COLO668 (cell line): ENCODE results near the gene CNN2.

Source experiments
- DNase-seq: peaks from one replicate; lab custom pipeline; 2025; ENCODE audit not compliant: unreplicated experiment; lab: John Stamatoyannopoulos, UW

The CNN2 gene

GRCh38 chr19:995051-995827 is 31.2 kb upstream of the CNN2 start:
- peak; percentile 44 for DNase-seq

DNA sequence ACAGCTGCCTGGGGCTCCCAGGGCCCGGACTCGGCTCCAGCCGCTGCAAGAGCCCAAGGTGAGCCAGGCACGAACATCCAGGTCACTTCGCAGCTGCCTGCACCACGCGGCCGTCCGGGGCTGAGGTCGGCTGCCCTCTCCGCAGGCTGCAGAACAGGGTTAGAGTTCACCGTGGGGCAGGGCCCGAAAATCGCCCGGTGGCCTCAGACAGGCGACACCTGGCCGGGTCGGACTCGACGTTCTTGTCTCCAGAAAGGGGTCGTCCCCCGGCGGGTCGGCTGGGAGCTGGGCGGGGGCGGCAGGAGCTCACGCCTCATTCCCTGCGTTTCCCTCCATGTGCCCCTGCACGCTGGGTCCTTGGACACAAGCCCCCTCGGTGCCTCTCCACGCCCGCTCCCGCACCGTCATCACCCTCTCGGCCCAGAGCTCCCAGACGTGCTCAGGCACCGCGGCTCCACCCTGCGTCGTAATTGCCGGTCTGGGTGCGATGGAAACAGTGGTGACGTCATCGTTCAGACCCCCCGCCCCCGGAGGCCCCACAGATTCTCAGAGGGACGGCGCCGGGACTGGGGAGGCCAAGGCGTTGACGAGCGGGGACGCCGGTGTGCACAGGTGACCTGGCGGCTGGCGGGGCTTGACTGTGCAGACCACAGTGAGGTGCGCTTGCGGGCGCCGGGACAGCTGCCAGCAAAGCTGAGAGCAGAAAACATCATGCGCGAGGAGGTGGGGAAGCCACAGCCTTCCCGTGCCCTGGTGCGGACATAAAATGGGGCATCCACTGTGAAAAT is 30.2 kb upstream of the CNN2 start:
- DNase-seq, result peak; percentile 70

DNA sequence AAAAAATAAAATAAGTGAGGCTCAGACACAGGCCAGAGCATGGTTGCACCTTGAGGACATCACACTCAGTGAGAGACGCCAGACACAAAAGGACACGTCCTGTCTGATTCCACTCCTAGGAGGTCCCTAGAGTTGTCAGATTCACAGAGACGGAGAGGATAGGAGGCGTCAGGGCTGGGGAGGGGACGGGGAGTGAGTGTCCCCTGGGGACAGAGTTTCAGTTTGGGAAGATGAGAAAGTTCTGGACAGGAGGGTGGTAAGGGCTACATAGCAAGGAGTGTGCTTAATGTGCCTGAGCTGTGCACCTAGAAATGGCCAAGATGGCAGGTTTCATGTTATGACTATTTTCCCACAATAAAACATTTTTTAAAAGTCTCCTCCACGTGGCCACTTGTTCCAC is 28.3 kb upstream of the CNN2 start:
- DNase-seq, result no peak

DNA sequence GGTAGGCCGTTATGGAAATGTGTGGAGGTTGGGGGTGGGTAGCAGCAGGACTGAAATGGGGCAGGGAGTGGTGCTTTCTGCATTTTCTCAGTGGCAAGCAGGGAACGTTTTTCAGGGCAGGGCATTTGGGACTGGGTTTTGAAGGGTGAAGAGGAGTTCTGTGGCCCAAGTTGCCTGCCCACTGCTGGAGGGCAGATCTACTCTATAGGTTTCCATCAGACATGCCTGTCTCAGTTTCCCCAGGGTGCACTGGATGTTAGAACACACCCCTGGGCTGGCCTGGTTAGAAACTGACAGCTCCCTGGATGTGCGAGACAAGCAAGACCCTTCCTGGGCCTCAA is 27.1 kb upstream of the CNN2 start:
- DNase-seq, result no peak

DNA sequence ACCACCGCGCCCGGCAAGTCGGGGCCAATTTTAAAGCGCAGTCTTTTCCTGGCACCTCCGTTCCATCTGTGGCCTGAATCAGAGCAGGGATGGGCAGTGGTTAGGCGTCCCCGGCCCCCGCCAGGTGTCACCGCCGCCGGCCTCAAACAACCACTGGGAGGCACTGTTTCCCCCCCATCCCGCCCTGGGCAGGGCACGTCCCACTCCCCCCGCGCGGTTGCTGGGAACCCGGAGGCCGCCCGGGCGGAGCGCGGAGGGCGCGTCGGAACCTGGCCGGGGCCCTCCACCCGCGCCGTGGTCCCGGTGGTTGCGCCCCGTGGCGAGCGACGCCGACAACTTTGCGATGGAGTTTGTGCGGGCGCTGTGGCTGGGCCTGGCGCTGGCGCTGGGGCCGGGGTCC is 26.3 kb upstream of the CNN2 start, which contains the start of gene GRIN3B:
TSS of gene GRIN3B (plus strand) at position 325 of the 400 bp plus-strand sequence. CDS start at position 344, 19 bp downstream.
- peak; percentile 65 for DNase-seq

DNA sequence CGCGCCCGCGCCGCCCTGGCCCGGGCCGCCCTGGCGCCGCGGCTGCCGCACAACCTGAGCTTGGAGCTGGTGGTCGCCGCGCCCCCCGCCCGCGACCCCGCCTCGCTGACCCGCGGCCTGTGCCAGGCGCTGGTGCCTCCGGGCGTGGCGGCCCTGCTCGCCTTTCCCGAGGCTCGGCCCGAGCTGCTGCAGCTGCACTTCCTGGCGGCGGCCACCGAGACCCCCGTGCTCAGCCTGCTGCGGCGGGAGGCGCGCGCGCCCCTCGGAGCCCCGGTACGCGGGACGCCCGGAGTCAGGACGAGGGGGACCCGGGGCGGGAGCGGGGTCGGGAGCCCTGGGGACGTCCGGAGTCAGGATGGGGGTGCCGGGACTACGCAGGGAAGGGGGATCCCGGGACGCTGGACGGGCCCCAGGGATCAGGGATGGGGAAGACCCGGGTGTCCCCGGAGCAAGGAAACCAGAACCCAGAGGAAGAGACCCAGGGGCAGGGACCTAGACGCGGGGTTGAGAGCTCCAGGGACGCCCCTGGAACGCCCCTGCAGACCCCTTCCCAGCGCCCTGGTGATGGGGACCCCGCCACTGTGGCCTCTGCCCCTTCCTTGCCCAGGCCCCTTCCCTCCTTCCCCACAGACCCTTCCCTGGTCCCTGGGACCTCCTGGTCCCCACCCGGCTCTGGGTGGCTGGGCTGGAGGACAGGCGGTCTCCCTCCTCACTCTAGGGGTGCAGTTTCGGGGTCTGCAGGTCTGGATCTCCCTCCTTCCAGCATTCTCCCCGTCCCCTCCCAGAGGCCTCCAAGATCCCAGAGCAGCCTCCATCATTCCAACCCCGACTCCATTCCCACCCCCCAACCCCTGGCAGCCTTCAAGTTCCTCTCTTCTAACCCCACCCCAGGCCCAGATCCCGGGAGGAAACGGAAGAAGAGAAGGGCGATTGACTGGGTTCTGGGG is 25.5 kb upstream of the CNN2 start:
- no peak for DNase-seq

DNA sequence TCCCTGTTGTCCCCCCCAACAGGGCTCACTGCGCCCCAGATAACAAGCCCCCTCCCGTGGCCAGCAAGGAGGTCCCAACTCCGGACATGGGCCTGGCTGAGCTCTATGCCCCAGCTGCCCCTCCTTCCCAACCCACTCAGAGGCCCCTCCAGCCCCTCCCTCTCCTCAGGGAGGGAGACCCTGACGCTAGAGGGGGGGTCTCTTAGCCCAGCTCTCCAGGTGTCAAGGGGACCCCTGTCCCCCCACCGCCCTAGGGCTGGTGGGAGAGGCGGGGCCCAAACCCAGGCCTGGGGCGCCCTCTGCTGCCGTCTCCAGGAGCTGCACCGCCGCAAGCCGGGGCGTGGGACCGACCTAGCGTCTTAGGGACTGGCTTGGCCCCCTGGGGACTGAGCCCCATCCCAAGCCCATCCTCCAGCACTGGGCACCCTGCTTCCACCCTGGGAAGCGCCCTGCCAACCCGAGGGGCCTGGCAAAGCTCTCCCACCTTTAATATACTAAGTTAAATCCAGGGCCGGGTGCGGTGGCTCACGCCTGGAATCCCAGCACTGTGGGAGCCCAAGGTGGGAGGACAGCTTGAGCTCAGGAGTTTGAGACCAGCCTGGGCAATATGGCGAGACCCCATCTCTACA is 24.8 kb upstream of the CNN2 start:
- peak; percentile 41 for DNase-seq

GRCh38 chr19:1002600-1002999 is 23.8 kb upstream of the CNN2 start:
- no peak for DNase-seq

DNA sequence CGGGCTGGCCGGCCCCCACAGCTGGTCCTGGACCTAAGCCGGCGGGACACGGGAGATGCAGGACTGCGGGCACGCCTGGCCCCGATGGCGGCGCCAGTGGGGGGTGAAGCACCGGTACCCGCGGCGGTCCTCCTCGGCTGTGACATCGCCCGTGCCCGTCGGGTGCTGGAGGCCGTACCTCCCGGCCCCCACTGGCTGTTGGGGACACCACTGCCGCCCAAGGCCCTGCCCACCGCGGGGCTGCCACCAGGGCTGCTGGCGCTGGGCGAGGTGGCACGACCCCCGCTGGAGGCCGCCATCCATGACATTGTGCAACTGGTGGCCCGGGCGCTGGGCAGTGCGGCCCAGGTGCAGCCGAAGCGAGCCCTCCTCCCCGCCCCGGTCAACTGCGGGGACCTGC is 23.1 kb upstream of the CNN2 start:
- no peak for DNase-seq

DNA sequence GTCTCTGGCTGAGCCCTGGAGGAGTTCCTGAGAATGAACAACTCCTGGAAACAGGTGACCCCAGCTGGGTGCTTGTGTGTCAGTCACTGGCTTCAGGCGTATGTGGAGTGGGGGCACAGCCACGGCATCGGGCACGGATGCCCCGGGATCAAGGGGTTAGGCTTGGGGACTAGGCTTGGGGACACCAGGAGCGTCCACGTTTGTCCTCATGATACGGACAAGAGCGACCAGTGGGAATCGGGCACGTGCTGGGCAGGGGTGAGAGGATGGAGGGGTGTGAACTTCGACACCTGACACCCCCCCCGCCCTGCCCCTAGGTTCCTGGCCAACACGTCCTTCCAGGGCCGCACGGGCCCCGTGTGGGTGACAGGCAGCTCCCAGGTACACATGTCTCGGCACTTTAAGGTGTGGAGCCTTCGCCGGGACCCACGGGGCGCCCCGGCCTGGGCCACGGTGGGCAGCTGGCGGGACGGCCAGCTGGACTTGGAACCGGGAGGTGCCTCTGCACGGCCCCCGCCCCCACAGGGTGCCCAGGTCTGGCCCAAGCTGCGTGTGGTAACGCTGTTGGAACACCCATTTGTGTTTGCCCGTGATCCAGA is 22.1 kb upstream of the CNN2 start:
- no peak for DNase-seq

DNA sequence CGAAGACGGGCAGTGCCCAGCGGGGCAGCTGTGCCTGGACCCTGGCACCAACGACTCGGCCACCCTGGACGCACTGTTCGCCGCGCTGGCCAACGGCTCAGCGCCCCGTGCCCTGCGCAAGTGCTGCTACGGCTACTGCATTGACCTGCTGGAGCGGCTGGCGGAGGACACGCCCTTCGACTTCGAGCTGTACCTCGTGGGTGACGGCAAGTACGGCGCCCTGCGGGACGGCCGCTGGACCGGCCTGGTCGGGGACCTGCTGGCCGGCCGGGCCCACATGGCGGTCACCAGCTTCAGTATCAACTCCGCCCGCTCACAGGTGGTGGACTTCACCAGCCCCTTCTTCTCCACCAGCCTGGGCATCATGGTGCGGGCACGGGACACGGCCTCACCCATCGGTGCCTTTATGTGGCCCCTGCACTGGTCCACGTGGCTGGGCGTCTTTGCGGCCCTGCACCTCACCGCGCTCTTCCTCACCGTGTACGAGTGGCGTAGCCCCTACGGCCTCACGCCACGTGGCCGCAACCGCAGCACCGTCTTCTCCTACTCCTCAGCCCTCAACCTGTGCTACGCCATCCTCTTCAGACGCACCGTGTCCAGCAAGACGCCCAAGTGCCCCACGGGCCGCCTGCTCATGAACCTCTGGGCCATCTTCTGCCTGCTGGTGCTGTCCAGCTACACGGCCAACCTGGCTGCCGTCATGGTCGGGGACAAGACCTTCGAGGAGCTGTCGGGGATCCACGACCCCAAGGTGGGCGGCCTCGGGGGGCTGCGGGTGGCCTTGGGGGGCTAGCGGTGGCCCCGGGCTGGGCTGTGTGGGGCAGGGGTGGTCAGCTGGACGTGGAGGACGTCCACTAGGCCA is 21.4 kb upstream of the CNN2 start:
- DNase-seq, result no peak

- no peak for DNase-seq
These were observed 19.6 kb upstream of the CNN2 start for GRCh38 chr19:1006711-1007398.

- no peak for DNase-seq
These were observed 18.8 kb upstream of the CNN2 start for GRCh38 chr19:1007399-1008251.

DNA sequence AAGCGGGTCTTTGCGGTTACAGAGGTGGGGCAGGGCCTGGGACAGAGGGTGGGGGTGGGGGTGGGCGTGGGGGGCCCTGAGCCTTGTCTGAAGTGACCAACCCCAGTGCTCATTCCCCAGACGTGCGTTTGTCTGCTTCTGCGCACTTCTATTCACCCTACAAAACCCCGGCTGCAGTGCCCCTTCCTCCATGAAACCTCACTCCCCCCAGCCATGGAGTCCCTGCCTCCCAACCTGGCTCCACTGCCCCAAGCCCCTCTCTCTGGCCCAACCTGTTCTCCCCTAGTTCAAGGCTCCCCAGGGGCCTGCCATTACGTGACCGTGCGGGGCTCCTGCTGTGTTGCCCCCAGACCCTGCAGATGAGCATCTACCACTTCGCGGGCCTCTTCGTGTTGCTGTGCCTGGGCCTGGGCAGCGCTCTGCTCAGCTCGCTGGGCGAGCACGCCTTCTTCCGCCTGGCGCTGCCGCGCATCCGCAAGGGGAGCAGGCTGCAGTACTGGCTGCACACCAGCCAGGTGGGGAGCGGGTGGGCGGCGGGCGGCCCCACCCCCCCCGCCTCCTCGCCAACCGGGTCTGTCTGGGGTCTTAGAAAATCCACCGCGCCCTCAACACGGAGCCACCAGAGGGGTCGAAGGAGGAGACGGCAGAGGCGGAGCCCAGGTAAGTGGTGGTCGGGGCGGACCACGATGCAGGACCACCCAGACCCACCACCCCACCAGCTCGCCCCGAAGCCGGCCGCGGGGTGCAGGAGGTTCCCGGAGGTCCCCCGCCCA is 18.0 kb upstream of the CNN2 start:
- no peak for DNase-seq

GRCh38 chr19:1009041-1009980 is 17.1 kb upstream of the CNN2 start:
- no peak for DNase-seq

DNA sequence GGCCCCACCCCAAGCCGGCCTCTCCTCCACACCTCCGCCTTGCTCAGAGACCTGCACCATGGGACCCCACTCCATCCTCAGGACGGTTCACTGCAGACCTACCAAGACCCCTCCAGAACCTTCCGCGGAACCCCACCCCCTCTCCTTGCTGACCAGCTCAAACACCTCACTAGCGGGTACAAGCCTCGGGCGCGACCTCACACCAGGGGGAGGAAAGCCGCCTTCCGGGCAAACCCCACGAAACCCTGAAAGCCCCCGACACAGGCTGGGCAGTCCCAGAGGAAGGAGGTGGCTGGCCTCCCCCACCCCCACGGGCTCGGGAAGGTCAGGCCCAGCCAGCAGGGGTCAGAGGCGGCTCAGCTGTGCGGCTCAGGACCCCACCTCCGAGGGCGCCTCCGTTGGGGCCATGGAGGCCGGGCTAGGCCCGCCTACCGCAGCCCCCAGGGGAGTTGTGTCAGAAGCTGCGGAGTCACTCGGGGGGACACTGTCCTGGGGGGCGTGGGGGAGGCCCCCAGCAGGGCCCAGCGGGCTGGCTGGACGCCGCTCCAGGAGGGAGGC is 16.3 kb upstream of the CNN2 start:
- DNase-seq, result no peak
